ENCODE measurements around the gene ZNF132.

Gene ZNF132

DNA sequence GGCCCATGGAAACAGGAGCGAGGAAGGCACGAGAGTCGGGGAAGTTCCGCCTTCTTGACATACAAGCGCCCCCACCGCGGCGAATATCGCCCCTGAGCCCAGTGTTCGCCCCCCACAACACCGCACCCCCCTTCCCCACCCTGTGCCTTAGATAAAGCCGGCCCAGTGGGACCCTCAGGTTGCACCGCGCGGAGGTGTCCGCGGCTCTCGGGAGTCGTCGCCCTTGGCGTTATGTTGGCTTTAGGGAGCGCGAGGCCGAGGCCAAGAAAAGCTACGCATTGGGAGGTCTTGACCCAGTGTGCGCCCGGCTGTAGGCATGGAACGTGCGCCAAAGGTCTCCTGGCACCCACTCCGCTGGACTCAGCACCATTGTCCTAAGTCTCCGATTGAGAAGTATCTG is 603 bp upstream of the ZNF132 start:
- no peaks in the 10 kb centered on the region for H3K27me3 ChIP-seq (ENCODE audit: low read depth, low read length)
- H3K4me1 ChIP-seq (ENCODE audit: low read length), result no peaks in the 10 kb centered on the region; the same call in 1 of the 2 replicates
- H4K20me1 ChIP-seq (ENCODE audit: insufficient read depth, low read length), result no peaks in the 10 kb centered on the region
- H3K79me2 ChIP-seq (ENCODE audit: low read length), result no peaks in the 10 kb centered on the region
- no peaks in the 10 kb centered on the region for H3K36me3 ChIP-seq (replicated peaks; ENCODE audit: low read depth, low read length)
- H3K9me3 ChIP-seq (ENCODE audit: insufficient read depth, low read length), result no peaks in the 10 kb centered on the region
- no peak overlapping the region for H3K9ac ChIP-seq (ENCODE audit: low read length)
- no peak overlapping the region for H3K4me2 ChIP-seq (ENCODE audit: low read length)
- H3K4me3 ChIP-seq (ENCODE audit: low read length), result no peak overlapping the region
- H3K27ac ChIP-seq (ENCODE audit: low read length), result no peak overlapping the region
- TF ChIP-seq, protein P1, sequence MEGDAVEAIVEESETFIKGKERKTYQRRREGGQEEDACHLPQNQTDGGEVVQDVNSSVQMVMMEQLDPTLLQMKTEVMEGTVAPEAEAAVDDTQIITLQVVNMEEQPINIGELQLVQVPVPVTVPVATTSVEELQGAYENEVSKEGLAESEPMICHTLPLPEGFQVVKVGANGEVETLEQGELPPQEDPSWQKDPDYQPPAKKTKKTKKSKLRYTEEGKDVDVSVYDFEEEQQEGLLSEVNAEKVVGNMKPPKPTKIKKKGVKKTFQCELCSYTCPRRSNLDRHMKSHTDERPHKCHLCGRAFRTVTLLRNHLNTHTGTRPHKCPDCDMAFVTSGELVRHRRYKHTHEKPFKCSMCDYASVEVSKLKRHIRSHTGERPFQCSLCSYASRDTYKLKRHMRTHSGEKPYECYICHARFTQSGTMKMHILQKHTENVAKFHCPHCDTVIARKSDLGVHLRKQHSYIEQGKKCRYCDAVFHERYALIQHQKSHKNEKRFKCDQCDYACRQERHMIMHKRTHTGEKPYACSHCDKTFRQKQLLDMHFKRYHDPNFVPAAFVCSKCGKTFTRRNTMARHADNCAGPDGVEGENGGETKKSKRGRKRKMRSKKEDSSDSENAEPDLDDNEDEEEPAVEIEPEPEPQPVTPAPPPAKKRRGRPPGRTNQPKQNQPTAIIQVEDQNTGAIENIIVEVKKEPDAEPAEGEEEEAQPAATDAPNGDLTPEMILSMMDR (IDR thresholded peaks at IDR 0.05; ENCODE audit: low read depth, low read length), result no peak
- TF ChIP-seq EZH2phosphoT487 (IDR thresholded peaks at IDR 0.05; ENCODE audit: low read depth), result no peak
- no peak overlapping the region for H2AFZ ChIP-seq (ENCODE audit: low read depth, low read length)

DNA sequence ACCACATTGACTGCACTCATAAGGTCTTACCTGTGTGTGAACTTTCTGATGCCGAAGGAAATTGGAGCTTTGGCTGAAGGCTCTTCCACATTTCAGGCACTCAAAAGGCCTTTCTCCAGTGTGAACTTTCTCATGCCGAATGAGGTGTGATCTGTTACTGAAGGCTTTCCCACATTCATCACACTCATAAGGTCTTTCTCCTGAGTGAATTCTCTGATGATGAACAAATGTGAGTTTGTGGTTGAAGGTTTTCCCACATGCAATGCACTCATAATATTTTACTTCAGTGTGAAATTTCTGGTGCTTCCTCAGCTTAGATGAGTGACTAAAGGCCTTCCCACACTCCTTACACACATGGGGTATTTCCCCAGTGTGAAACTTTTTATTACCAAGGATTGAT is 5.7 kb downstream of the ZNF132 start:
- no peak overlapping the region for H2AFZ ChIP-seq (ENCODE audit: low read depth, low read length)
- no peak overlapping the region for H3K27ac ChIP-seq (ENCODE audit: low read length)
- H4K20me1 ChIP-seq (ENCODE audit: insufficient read depth, low read length), result no peaks in the 10 kb centered on the region
- H3K36me3 ChIP-seq (replicated peaks; ENCODE audit: low read depth, low read length), result peaks cover 21% of the 10 kb centered on the region
- H3K4me2 ChIP-seq (ENCODE audit: low read length), result no peak overlapping the region
- H3K4me1 ChIP-seq (ENCODE audit: low read length), result no peaks in the 10 kb centered on the region; the same call in 1 of the 2 replicates
- no peak overlapping the region for H3K4me3 ChIP-seq (ENCODE audit: low read length)
- H3K27me3 ChIP-seq (ENCODE audit: low read depth, low read length), result no peaks in the 10 kb centered on the region
- TF ChIP-seq EZH2phosphoT487 (IDR thresholded peaks at IDR 0.05; ENCODE audit: low read depth), result no peak
- TF ChIP-seq, protein P1 (IDR thresholded peaks at IDR 0.05; ENCODE audit: low read depth, low read length), result no peak
- H3K9me3 ChIP-seq (ENCODE audit: insufficient read depth, low read length), result no peaks in the 10 kb centered on the region
- H3K9ac ChIP-seq (ENCODE audit: low read length), result no peak overlapping the region
- no peaks in the 10 kb centered on the region for H3K79me2 ChIP-seq (ENCODE audit: low read length)

DNA sequence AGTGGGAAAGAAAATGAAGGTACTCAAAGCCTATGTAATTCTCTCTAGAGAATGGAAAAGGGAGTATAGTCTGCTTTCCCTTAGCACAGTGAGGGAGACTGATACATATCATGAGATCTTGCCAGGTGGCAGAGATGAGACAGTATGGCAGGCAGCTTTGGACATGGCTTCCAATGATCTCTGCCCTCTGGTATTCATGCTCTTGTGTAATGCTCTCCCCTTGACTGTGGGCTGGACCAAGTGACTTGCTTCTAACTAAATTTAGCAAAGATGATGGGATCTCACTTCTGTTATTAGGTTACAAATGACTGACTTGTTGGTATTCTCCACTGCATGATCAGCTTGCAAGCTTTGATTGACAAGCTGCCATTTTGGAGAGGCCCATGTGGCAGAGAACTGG is 10.2 kb downstream of the ZNF132 start:
- no peak overlapping the region for H3K9ac ChIP-seq (ENCODE audit: low read length)
- H3K36me3 ChIP-seq (replicated peaks; ENCODE audit: low read depth, low read length), result peaks cover 20% of the 10 kb centered on the region
- no peaks in the 10 kb centered on the region for H3K79me2 ChIP-seq (ENCODE audit: low read length)
- no peak overlapping the region for H3K27ac ChIP-seq (ENCODE audit: low read length)
- H4K20me1 ChIP-seq (ENCODE audit: insufficient read depth, low read length), result no peaks in the 10 kb centered on the region
- H3K9me3 ChIP-seq (ENCODE audit: insufficient read depth, low read length), result no peaks in the 10 kb centered on the region
- no peak overlapping the region for H2AFZ ChIP-seq (ENCODE audit: low read depth, low read length)
- H3K4me1 ChIP-seq (ENCODE audit: low read length), result no peaks in the 10 kb centered on the region
- TF ChIP-seq EZH2phosphoT487 (IDR thresholded peaks at IDR 0.05; ENCODE audit: low read depth), result no peak
- TF ChIP-seq, protein P1 (IDR thresholded peaks at IDR 0.05; ENCODE audit: low read depth, low read length), result no peak
- H3K27me3 ChIP-seq (ENCODE audit: low read depth, low read length), result no peaks in the 10 kb centered on the region
- no peak overlapping the region for H3K4me2 ChIP-seq (ENCODE audit: low read length)
- H3K4me3 ChIP-seq (ENCODE audit: low read length), result no peak overlapping the region

GRCh38 chr19:58428617-58429016 is 11.3 kb downstream of the ZNF132 start:
- Histone ChIP-seq H4K20me1 (ENCODE audit: insufficient read depth, low read length) (no peaks in the 10 kb centered on the region), H2AFZ (ENCODE audit: low read depth, low read length) (no peak overlapping the region), H3K27me3 (ENCODE audit: low read depth, low read length) (no peaks in the 10 kb centered on the region), H3K27ac (ENCODE audit: low read length) (no peak overlapping the region), H3K79me2 (ENCODE audit: low read length) (no peaks in the 10 kb centered on the region), H3K4me3 (ENCODE audit: low read length) (no peak overlapping the region), H3K36me3 (replicated peaks; ENCODE audit: low read depth, low read length) (peaks cover 11% of the 10 kb centered on the region), H3K4me2 (ENCODE audit: low read length) (no peak overlapping the region), H3K4me1 (ENCODE audit: low read length) (no peaks in the 10 kb centered on the region), H3K9ac (ENCODE audit: low read length) (no peak overlapping the region), H3K9me3 (ENCODE audit: insufficient read depth, low read length) (no peaks in the 10 kb centered on the region)
- no peak for TF ChIP-seq EZH2phosphoT487 (IDR thresholded peaks at IDR 0.05; ENCODE audit: low read depth)
- TF ChIP-seq, protein P1 (IDR thresholded peaks at IDR 0.05; ENCODE audit: low read depth, low read length), result no peak

Data from OCI-LY3 (cell line).